Left colon (tissue), 2 donors: Measurements from ENCODE around the gene HMGCL. TPM values are rescaled to one million over a fixed set of nuclear protein-coding genes. Genes with fewer than 3 reads are reported as not detected.
"Not testable (repeated sequence)": the region's sequence is repeated elsewhere in the genome, so short reads cannot be mapped to it uniquely, and the experiment has no call there.

ENCODE experiments used
- ATAC-seq: fragments of 200-7000 bp; cut with Tn5 transposase; one replicate; pipeline ENCODE4 v1.9.1; 2020; ENCODE audit warnings: mild to moderate bottlenecking, moderate library complexity
- DNase-seq, 2 donors: peaks; one replicate each; pipeline ENCODE4 v3.0.0-alpha.2; 2020
- intact Hi-C, 2 donors: fragments of 100-400 bp; cut with DNase I in 1 of 2; cut with micrococcal nuclease in 1 of 2; formaldehyde crosslinking; loops; one replicate each; pipeline versions ENCODE4 v1.11.2 to v1.14.0; 2022; cut with DNase I, micrococcal nuclease
- total RNA-seq, 2 donors: library from RNA; stranded (reverse); fragmentation: NEBNext Ultra II Directional; extraction: Animal tissue kit (Norgen Biotek cat#: 25700); gene quantifications; one replicate each; pipeline ENCODE4 v1.2.1, GENCODE V29; 2021
- donor health status: DM: no; HTN: no; CAD: no.
- donor health status: DM: yes; HTN: yes; CAD: no.

The HMGCL gene
- total RNA-seq, 2 donors from 2014 or later: 85.3 to 95.1 TPM

DNA sequence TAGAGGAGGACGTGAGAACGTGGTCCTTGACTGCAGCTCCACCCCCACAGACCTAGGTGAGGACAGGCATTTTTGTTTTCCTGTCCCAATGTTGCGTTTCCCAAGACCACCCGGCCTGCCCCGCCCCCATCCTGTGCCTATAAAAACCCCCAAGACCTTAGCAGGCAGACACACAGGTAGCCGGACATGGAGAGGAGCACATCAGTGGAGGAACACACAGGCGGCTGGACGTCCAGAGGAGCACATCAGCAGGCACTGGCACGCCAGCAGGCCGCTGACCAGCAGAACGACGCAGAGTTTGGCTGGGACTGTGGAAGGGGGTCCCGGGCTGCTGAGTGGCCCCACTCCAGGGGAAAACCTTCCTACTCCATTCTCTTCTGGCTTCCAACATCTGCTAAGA, 12.7 kb upstream of the HMGCL start:
- intact Hi-C loops: no loop called here
- DNase-seq: peak in 1 of 2 donors; percentile 28
- peak; percentile 19 for ATAC-seq

DNA sequence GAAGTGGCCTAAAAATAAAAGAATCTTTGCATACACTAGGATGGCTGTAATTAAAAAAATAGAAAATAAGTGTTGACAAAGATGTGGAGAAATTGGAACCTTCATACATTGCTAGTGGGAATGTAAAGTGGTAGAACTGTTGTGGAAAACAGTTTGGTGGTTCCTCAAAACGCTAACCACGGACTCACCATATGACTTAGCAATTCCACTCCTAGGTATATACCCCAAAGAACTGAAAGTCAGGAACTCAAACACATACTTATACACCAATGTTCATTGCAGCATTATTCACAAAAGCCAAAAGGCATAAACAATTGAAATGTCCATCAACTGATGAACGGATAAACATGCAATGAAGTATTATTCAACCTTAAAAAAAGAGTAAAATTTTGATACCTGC, 10.8 kb upstream of the HMGCL start:
- intact Hi-C loops: no loop called here
- DNase-seq: no peak
- no peak for ATAC-seq

DNA sequence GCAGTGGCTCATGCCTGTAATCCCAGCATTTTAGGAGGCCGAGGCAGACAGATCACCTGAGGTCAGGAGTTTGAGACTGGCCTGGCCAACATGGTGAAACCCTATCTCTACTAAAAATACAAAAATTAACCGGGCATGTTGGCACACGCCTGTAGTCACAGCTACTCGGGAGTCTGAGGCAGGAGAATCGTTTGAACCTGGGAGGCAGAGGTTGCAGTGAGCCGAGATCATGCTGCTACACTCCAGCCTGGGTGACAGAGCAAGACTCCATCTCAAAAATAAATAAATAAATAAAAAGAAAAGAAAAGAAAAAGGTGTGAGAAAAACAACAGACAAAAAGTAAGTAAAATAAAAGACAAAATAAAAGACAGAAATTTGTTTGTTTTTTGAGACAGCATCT, 8.9 kb upstream of the HMGCL start:
- intact Hi-C loops, DNase-seq, ATAC-seq: not testable (repeated sequence)

DNA sequence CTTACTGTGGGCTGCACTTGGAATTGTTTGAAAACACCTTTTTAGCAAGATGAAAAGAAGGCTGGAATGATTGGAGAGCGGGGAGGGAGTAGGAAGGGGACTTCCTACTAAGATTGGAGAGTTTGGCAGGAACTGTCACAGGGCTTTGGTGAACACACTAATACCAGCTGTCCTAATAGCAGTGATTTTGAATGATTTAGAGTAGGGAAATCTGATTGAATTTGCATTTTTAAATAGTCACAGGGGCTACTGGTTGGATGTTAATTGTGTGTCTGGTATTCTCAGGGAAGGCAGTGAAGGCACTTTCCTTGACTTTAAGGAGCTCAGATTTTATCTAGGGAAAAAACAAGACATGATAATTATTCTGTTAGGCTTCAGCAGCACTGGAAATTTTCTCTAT, 2.5 kb upstream of the HMGCL start:
- DNase-seq: no peak
- intact Hi-C loops: no loop called here
- no peak for ATAC-seq

DNA sequence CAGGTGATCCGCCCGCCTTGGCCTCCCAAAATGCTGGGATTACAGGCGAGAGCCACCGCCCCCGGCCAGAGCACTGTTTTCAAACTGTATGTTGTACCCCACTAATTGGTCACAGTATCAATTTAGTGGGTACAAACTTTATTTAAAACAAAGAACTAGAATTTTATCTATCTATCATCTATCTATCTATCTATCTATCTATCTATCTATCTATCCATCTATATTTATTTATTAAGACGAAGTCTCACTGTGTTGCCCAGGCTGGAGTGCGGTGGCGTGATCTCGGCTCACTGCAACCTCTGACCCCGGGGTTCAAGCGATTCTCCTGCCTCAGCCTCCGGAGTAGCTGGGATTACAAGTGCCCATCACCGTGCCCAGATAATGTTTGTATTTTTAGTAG, 1.4 kb upstream of the HMGCL start:
- DNase-seq, ATAC-seq, intact Hi-C loops: not testable (repeated sequence)

DNA sequence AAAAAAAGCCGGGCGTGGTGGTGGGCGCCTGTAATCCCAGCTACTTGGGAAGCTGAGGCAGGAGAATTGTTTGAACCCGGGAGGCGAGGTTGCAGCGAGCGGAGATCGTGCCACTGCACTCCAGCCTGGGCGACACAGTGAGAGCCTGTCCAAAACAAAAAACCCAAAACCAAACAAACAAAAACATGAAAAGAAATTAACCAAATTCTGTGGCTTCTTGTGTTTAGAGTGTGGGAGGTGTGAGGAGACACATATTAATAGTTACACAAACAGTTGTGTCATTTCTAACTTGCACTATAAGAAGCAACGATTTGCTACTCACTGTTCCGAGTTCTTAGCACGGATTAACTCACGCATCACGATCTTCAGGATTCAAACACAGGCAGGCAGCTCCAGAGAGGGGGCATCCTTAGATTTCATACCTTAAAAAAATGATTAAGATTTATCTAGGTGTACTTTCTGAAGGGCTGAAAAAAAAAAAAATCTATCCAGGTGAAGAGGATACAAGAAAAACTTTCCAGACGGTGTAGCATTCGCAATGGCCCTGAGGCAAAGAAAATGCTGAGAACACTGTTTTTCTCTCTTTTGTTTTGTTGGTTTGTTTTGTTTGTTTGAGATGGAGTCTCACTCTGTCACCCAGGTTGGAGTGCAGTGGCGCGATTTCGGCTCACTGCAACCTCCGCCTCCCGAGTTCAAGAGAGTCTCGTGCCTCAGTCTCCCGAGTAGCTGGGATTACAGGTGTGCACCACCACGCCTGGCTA, 713 bp upstream of the HMGCL start:
- ATAC-seq: no peak
- intact Hi-C loops: no loop called here
- no peak for DNase-seq

DNA sequence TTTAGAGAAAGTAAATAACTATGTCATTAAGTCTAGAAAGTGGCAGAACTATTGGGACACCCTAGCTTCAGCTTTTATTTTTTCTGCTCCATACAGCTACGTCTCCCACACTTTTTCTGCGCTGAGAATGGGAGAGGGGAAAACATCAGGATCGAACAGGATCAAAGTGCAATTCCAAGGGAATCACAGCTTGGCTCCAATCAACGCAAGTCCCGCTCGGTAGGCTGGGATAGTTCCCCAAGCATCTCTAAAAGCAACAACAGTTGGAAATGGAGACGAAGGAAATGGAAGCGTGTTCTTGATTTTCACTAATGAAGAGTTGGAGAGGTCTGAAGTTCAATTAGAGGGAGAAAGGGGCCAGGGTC, 536 bp downstream of the HMGCL start:
- intact Hi-C loops: no loop called here
- no peak for DNase-seq

DNA sequence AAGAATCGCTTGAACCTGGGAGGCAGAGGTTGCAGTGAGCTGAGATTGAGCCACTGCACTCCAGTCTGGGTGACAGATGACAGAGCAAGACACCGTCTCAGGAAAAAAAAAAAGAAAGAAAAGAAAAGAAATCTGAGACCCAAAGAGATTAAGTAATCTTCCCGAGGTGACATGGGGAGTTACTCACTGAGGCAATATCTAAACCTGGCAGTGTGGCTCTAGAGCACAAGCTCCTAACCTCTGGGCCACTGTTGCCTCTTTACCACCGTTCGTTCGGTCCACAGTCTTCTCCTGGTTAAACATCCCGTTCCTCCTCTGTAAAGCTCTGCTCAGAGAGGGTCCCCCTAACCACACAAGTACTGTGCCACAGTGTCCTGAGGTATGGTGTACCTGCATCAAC, 1.5 kb downstream of the HMGCL start:
- DNase-seq (no peak), ATAC-seq (no peak)
- intact Hi-C loops: no loop called here

More for the DNA sequence above, 536 bp downstream of the HMGCL start:
- ATAC-seq: peak; percentile 53

DNA sequence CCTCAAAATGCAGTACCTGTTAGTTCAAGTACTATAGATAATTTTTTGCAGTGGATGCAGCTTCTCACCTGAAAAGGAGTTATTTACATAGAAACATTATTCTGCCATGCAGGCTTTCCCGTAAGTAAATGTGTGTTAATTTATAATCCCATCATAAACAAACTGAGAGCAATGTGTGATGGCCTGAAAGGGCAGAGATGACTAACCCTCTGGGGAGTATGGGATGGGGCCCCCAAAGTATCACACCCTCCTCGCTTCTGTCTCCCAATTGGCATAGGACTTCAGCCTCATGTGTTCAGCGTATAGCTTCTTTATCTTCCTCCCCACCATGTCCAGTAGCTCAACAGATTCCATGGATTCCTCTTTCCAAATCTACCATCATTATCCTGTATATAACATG, 7.6 kb downstream of the HMGCL start:
- intact Hi-C loops: loop anchor here in 1 of 2 donors (10.0 kb wide), 1 partner anchor 97 kb away; the partner anchor contains the start of gene CNR2
- no peak for DNase-seq
- ATAC-seq: no peak

DNA sequence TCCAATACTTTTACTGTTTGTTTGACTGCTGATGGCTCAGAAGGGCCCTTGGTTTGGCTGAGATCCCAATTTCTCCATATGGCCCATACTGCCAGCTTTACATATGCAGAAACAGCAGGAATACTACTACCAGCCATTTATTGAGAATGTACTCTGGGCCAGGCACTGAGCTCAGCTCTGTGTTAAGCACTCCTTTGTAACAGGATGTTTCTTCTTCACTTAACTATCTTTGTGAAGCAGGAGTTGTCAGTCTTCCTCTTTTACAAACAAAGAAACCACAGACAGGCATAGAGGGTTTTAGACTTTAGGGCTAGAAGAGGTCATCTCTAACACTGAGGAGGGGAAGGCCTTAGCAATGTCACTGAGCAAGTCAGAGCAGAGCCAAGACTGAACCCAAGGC, 8.3 kb downstream of the HMGCL start:
- intact Hi-C loops: loop anchor here in 1 of 2 donors (10.0 kb wide), 1 partner anchor 98 kb away; the partner anchor contains the start of gene CNR2
- DNase-seq (no peak), ATAC-seq (no peak)

DNA sequence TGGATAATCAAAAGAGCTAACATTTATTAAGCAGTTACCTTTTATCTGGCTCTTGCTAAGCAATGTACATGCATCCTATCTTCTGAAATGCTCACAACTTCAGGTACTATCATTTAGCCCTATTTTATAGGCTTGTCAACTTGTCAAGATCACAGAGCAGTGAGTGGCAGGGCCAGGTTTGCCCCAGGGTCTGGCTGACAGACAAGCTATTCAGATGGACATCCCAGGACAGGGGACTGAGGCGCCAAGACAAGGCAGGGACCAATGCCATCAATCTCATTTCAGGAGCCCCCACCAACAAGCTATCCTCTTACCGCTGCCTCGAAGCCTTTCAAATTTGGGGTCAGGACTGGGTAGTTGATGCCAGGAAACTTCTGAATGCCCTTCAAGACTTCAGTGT, 8.9 kb downstream of the HMGCL start:
- ATAC-seq (no peak), DNase-seq (no peak)
- intact Hi-C loops: loop anchor here in 1 of 2 donors (10.0 kb wide), 1 partner anchor 98 kb away; the partner anchor contains the start of gene CNR2

DNA sequence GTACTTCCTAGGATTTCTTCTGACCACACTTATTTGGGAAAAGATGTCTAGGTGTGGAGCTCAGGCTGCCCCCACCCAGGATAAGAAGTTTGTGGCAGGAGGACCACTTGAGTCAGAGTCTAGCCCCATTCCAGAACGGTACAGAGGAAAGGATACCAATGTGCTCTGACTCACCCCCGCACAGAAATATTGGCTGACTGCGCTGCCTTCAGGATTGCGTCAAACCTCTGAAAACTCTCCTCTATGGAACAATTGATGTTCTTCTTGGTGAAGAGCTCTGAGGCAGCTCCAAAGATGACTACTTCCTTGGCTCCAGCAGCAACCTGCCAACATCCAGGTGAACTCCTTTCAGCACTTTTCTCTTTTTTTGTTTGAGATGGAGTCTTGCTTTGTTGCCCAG, 11.2 kb downstream of the HMGCL start:
- DNase-seq (no peak), ATAC-seq (no peak)
- intact Hi-C loops: loop anchor here in 1 of 2 donors (10.0 kb wide), 1 partner anchor 101 kb away; the partner anchor contains the start of gene CNR2

DNA sequence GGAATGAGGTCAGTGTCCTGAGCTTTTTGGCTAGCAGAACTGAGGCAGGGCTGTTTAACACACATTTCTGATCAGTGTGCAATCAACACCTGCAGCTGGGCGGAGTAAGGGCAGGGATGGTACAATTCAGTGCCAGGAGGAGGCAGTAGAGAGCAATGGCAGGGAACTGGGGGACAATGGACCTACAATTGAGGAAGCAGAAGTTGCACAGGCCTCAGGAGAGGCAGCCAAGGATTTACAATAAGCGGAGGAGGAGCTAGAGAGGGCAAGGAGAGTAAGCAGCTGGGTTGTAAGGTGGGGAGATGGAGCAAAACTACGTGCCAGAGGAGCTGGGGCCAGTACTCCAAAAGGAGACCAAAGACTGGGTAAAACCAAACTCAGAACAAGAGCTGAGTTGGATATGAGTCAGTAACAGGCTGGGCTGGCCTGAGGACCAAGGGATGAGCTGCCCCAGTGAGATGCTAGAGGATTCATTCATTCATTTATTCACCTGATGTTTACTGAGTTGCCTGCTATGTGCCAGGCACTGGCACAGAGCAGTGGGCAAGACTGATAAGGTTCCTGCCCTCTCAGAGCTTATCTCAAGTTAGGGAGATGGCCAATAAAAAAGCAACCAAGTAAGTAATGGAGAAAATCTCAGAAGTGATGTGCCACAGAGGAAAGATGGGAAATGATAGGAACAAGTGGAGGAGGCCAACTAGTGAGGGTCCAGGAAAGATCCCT, 14.2 kb downstream of the HMGCL start:
- intact Hi-C loops: loop anchor here in 1 of 2 donors (10.0 kb wide), 1 partner anchor 104 kb away; the partner anchor contains the start of gene CNR2
- DNase-seq (peak; percentile 80 to 83), ATAC-seq (peak; percentile 92)

DNA sequence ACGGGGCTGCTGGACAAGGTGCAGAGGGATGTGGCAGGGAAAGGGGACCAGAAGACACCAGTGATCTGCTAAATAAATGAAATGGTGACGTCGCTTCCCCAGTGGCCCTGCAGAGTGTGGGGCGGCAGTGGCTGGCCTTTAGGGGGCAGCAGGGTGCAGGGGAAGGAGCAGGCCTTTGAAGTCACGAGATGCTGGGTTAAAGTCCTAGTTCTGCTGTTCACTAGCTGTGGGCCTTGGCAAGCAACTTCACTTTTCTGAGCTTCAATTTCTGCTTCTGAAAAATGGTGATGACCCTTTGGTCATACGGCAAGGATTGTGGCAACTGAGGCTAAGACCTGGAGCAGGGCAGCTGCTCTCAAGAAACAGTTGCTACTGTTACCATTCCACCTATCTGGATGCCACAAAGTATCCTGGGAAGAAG, 15.5 kb downstream of the HMGCL start:
- intact Hi-C loops: loop anchor here in 1 of 2 donors (10.0 kb wide), 1 partner anchor 105 kb away; the partner anchor contains the start of gene CNR2
- ATAC-seq: peak; percentile 90
- DNase-seq: peak; percentile 84 to 89

DNA sequence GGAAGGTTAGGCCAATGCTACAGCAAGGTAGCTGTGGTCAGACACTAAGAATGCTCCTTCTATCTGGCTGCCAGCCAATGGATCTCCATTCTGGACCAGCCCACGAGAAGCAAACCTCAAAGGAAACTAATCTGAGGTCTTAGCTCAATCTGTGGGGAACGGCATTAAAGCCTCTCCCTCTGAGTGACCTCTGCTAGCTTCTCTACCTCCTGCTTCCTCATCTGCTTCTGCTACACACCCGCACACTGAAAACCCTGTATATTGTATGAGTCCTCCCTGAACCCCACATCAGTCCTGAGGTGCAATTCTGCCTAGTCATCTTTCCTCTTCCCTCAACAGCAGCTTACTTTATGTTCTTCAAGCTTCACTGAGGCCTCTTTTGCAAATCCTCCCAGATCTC, 17.8 kb downstream of the HMGCL start:
- DNase-seq (no peak), ATAC-seq (no peak)
- intact Hi-C loops: no loop called here

DNA sequence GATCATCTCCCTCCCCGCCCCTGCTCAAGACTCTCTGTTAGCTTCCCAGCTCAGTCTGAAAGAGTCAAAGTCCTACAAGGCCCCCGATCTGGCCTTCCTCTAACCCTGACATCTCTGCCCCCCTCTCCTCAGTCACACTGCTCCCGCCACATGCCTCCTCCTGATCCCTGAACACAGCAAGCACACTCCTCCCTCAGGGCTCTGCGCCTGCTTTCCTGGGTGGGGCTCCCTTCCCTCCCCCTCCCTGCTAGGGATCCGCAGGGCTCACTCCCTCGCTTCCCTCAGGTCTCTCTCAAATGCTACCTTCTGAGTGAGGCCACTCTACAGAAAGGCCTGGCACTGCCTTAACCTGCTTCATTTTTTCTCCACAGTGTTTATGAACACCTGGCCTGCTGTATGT, 18.9 kb downstream of the HMGCL start:
- intact Hi-C loops: no loop called here
- ATAC-seq (no peak), DNase-seq (no peak)

DNA sequence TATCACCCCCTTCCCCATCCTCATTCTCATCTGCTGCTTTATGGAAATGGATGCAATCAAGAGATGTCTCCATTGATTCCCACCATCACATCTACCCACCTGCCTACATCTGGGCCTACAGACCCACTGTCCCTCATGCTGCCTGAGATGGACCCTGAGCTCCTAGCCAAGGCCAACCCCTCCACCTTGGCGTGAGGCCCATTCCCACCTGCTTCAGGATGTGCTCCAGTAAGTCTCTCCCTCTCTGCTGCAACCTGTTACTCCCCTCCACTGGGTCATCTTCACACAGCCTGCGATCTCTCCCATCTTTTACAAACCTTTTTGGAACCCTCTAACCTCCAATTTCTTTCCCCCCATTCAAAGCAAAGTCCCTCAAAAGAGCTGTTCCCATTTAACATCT, 20.2 kb downstream of the HMGCL start:
- DNase-seq: no peak
- no peak for ATAC-seq
- intact Hi-C loops: no loop called here

DNA sequence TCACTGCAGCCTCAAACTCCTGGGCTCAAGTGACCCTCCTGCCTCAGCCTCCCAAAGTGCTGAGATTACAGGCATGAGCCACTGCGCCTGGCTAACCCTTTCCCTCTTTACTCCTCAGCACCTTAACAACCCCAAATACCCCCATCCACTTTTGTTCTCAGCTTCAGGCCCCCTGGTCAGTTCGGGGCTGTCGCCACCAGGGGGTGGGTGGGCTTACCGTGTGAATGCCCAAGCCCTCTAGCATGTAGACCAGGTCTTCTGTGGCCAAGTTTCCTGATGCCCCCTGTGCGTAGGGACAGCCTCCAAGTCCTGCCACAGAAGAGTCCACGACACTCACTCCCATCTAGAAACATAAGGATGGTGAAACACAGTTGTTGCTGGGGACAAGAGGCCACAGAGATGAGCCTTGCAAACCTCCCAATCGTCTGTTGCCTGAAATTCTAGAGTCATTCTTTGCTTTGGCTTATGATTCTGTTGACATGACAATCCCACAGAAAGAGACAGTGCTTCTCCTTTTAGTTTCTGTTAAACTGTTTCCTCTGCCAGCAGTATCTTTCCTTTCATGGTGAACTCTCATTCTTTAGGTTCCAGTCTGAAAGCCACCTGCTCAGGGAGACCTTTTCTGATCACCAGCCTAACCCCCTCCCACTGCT, 20.9 kb downstream of the HMGCL start:
- intact Hi-C loops: no loop called here
- DNase-seq: no peak
- no peak for ATAC-seq

DNA sequence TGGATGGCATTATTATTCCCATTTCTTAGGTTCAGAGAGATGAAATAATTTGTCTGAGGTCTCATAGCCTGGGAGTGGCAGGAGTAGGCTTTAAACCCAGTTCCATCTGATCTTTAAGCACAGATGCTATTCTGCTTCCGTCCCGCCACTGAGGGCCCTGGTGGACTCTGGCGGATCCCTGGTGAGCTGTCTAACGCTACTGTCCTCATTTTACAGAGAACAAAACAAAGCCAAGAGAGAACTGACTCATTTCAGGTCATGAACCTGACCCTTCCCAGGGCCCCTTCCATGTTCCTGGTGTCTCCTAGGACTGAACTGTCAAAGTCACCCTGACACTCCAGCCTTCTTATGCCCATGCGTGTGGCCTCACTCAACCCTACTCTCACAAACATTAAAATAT, 21.6 kb downstream of the HMGCL start:
- intact Hi-C loops: no loop called here
- DNase-seq (no peak), ATAC-seq (no peak)
